ENCODE measurements around the gene PRXL2B. TPM values are rescaled to one million over a fixed set of nuclear protein-coding genes. Genes with fewer than 3 reads are reported as not detected.

Gene PRXL2B
- total and polyA plus RNA-seq, 10 of the 15 experiments (the other 5 are each of a cell fraction or from before 2014, with no cell fraction given) = 0.44 to 5.6 (median 4.0) TPM

DNA sequence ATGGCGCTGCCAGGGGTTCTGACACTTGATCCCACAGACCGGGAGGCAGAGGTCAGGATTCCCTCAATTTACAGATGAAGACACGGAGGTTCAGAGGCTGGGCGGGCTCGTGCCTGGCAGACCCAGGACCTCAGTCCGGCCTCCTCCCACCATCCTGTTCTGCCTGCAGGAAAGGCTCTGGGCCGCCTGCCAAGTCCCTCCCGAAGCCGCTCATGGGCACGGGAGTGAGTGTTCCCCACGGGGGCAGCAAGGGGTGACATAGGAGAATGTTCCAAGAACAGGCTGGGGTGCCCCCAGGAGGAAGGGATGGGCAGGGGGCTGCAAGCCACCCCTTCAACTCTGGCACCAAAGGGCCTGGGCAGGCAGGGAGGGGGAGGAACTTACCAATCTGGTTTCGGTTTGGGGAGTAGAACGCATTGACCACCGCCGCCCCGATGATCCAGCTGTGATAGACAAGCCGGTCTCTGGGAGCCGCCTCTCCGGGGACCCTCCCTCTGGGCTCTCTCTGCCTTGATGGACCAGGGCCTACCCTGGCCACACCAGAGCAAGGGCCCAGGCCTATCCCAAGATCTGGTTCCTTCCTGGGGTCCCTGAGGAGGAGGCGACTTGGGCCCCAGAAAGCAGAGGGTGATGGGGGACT, 7.5 kb downstream of the PRXL2B start (continued):
- TF ChIP-seq, protein P1, sequence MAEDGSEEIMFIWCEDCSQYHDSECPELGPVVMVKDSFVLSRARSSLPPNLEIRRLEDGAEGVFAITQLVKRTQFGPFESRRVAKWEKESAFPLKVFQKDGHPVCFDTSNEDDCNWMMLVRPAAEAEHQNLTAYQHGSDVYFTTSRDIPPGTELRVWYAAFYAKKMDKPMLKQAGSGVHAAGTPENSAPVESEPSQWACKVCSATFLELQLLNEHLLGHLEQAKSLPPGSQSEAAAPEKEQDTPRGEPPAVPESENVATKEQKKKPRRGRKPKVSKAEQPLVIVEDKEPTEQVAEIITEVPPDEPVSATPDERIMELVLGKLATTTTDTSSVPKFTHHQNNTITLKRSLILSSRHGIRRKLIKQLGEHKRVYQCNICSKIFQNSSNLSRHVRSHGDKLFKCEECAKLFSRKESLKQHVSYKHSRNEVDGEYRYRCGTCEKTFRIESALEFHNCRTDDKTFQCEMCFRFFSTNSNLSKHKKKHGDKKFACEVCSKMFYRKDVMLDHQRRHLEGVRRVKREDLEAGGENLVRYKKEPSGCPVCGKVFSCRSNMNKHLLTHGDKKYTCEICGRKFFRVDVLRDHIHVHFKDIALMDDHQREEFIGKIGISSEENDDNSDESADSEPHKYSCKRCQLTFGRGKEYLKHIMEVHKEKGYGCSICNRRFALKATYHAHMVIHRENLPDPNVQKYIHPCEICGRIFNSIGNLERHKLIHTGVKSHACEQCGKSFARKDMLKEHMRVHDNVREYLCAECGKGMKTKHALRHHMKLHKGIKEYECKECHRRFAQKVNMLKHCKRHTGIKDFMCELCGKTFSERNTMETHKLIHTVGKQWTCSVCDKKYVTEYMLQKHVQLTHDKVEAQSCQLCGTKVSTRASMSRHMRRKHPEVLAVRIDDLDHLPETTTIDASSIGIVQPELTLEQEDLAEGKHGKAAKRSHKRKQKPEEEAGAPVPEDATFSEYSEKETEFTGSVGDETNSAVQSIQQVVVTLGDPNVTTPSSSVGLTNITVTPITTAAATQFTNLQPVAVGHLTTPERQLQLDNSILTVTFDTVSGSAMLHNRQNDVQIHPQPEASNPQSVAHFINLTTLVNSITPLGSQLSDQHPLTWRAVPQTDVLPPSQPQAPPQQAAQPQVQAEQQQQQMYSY (CRISPR knock-in tag; IDR thresholded peaks at IDR 0.05) = no peak
- TF ChIP-seq NR2C1 (IDR thresholded peaks at IDR 0.05) = no peak

- CTCF ChIA-PET = no interaction called here
- H3K4me2 ChIP-seq (ENCODE audit: control insufficient read depth, insufficient read depth) = no peak overlapping the region
- BruUV-seq (replicated peaks) = no TSS peak
- H3K4me3 ChIP-seq = no peak overlapping the region
- no peaks in the 10 kb centered on the region for H3K79me2 ChIP-seq (ENCODE audit: control insufficient read depth, insufficient read depth, low read length)
- no peaks in the 10 kb centered on the region for H4K20me1 ChIP-seq (ENCODE audit: control insufficient read depth, insufficient read depth)
- POLR2A ChIA-PET = no interaction called here
- intact Hi-C loops (cut with micrococcal nuclease; ENCODE audit: unreplicated experiment) = no loop called here
- no peak overlapping the region for H3K9ac ChIP-seq (ENCODE audit: control insufficient read depth, insufficient read depth, low read length)
- no peaks in the 10 kb centered on the region for H3K36me3 ChIP-seq (ENCODE audit: control insufficient read depth in 2 of 2, insufficient read depth in 2 of 2, low read length in 1 of 2)
- no peaks in the 10 kb centered on the region for H3K27me3 ChIP-seq (replicated peaks in 1 of 2; ENCODE audit: control insufficient read depth in 2 of 2, insufficient read depth in 2 of 2, low read length in 1 of 2)
- H3K27ac ChIP-seq (ENCODE audit: control insufficient read depth, insufficient read depth) = no peak overlapping the region
- no peak for ATAC-seq
- DNase-seq (ENCODE audit: low read depth, low spot score) = no peak
- H2AFZ ChIP-seq (ENCODE audit: control insufficient read depth, low read depth, low read length) = no peak overlapping the region
- no peaks in the 10 kb centered on the region for H3K9me3 ChIP-seq (replicated peaks; ENCODE audit: control insufficient read depth, insufficient read depth, low read length)
- FAIRE-seq = no peak
- RAD21 ChIA-PET (ENCODE audit: unreplicated experiment) = no interaction called here
- H3K4me1 ChIP-seq (ENCODE audit: control insufficient read depth, insufficient read depth, low read length) = no peaks in the 10 kb centered on the region
- SMC1A ChIA-PET (ENCODE audit: uncharacterized antibody, unreplicated experiment) = no interaction called here
- WGBS (ENCODE audit: insufficient coverage, insufficient replicate concordance, low lambda C conversion rate, missing lambda C conversion rate) = 34% methylated on average over 15 of the region's 17 CpGs
- in situ Hi-C loops (cut with MboI) = no loop called here
- no peak for TF ChIP-seq HDAC6 (IDR thresholded peaks at IDR 0.05; ENCODE audit: unreplicated experiment)
- no peak for TF ChIP-seq HDGF (IDR thresholded peaks at IDR 0.05)
- TF ChIP-seq, protein P2, sequence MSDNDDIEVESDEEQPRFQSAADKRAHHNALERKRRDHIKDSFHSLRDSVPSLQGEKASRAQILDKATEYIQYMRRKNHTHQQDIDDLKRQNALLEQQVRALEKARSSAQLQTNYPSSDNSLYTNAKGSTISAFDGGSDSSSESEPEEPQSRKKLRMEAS (IDR thresholded peaks at IDR 0.05; ENCODE audit: low read depth, low read length) = no peak
- TF ChIP-seq, protein P3, sequence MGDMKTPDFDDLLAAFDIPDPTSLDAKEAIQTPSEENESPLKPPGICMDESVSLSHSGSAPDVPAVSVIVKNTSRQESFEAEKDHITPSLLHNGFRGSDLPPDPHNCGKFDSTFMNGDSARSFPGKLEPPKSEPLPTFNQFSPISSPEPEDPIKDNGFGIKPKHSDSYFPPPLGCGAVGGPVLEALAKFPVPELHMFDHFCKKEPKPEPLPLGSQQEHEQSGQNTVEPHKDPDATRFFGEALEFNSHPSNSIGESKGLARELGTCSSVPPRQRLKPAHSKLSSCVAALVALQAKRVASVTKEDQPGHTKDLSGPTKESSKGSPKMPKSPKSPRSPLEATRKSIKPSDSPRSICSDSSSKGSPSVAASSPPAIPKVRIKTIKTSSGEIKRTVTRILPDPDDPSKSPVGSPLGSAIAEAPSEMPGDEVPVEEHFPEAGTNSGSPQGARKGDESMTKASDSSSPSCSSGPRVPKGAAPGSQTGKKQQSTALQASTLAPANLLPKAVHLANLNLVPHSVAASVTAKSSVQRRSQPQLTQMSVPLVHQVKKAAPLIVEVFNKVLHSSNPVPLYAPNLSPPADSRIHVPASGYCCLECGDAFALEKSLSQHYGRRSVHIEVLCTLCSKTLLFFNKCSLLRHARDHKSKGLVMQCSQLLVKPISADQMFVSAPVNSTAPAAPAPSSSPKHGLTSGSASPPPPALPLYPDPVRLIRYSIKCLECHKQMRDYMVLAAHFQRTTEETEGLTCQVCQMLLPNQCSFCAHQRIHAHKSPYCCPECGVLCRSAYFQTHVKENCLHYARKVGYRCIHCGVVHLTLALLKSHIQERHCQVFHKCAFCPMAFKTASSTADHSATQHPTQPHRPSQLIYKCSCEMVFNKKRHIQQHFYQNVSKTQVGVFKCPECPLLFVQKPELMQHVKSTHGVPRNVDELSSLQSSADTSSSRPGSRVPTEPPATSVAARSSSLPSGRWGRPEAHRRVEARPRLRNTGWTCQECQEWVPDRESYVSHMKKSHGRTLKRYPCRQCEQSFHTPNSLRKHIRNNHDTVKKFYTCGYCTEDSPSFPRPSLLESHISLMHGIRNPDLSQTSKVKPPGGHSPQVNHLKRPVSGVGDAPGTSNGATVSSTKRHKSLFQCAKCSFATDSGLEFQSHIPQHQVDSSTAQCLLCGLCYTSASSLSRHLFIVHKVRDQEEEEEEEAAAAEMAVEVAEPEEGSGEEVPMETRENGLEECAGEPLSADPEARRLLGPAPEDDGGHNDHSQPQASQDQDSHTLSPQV (IDR thresholded peaks at IDR 0.05) = no peak
- TF ChIP-seq CBFB (IDR thresholded peaks at IDR 0.05; ENCODE audit: low read depth) = no peak
- TF ChIP-seq ZNF274 (IDR thresholded peaks at IDR 0.05; ENCODE audit: insufficient read depth, insufficient read length) = no peak
- TF ChIP-seq POU2F2 (IDR thresholded peaks at IDR 0.05; ENCODE audit: borderline replicate concordance, low read depth, low read length) = no peak
- TF ChIP-seq IRF3 (IDR thresholded peaks at IDR 0.05) = no peak
- no peak for TF ChIP-seq HCFC1 (IDR thresholded peaks at IDR 0.05; ENCODE audit: low read length)
- no peak for TF ChIP-seq SMARCA5 (IDR thresholded peaks at IDR 0.05)
Observed at GRCh38 chr1:2594641-2595131, 8.1 kb downstream of the PRXL2B start.

Data from GM12878 (cell line).